Muscle of leg (tissue), 11 donors: ENCODE measurements around the gene ADCY5. TPM values are rescaled to one million over a fixed set of nuclear protein-coding genes. Genes with fewer than 3 reads are reported as not detected.

Experiments used
- DNase-seq: peaks from one replicate; pipeline ENCODE4 v3.0.0; 2013
- H3K27ac ChIP-seq: one replicate; pipeline ENCODE4 v1.5.1; 2013; ENCODE audit warnings: mild to moderate bottlenecking, low read length, control low read depth
- H3K27me3 ChIP-seq: one replicate; pipeline ENCODE4 v1.6.1; 2013; ENCODE audit warnings: low read length; ENCODE audit not compliant: control insufficient read depth, insufficient read depth
- H3K36me3 ChIP-seq: one replicate; pipeline ENCODE4 v1.6.1; 2013; ENCODE audit warnings: low read length; ENCODE audit not compliant: control insufficient read depth, insufficient read depth
- H3K4me1 ChIP-seq: one replicate; pipeline ENCODE4 v1.6.1; 2013; ENCODE audit warnings: low read length; ENCODE audit not compliant: control insufficient read depth, insufficient read depth
- H3K4me3 ChIP-seq: one replicate; pipeline ENCODE4 v1.5.1; 2013; ENCODE audit warnings: low read length, control low read depth
- H3K9me3 ChIP-seq: replicated peaks from 2 replicates; pipeline ENCODE4 v1.6.1; 2013; ENCODE audit warnings: low read depth, low read length; ENCODE audit not compliant: control insufficient read depth
- WGBS: methylation state at CpG from one replicate; pipeline ENCODE4 v1.1.5; 2013; ENCODE audit warnings: missing lambda C conversion rate; ENCODE audit not compliant: insufficient coverage; 5-methylcytosine and 5-hydroxymethylcytosine counted together
- polyA plus RNA-seq, 8 donors: library from polyadenylated mRNA; unstranded; fragments of 120-200 nt; gene quantifications; one replicate each; pipeline versions ENCODE4 v1.2.1 to v1.2.3, GENCODE V29; 2013; ENCODE audit warnings: inconsistent platforms in 1 of 8, low replicate concordance in 1 of 8; ENCODE audit not compliant: insufficient read length in 8 of 8, insufficient read depth in 1 of 8
- total RNA-seq: library from RNA; stranded (reverse); fragments of 120-200 nt; gene quantifications from one replicate; pipeline ENCODE4 v1.2.4, GENCODE V29; 2013

The ADCY5 gene
- total and polyA plus RNA-seq, 9 donors, result 1.8 to 6.1 (median 4.4) TPM

- no peak for DNase-seq
- Histone ChIP-seq H3K4me3 (no peak overlapping the region), H3K27ac (no peak overlapping the region), H3K9me3 (no peaks in the 10 kb centered on the region), H3K36me3 (no peaks in the 10 kb centered on the region), H3K27me3 (peaks cover 20% of the 10 kb centered on the region), H3K4me1 (no peaks in the 10 kb centered on the region)
- 89% methylated on average over 3 of the region's 3 CpGs for WGBS
Observed at GRCh38 chr3:123318374-123318773, 130.5 kb downstream of the ADCY5 start.

DNA sequence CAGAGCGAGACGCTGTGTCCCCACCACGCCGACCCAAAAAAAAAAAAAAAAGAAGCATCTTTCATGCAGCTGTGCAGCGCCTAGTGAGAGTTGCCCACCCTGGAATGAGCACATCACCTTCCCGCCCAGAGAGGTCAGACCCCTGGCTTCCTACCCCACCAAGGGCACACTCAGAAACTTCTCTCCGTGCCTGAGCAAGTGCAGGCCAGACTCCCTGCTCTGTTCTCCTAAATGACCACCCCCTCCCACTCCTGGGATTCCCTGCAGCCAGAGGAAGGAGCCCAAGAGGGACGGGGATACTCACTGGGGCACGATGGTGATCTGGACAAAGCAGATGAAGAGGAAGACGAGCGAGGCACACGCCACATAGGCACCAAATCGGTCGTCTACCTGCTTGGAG is 131.2 kb downstream of the ADCY5 start:
- H3K27ac ChIP-seq, result no peak overlapping the region
- no peaks in the 10 kb centered on the region for H3K9me3 ChIP-seq
- H3K27me3 ChIP-seq, result peaks cover 20% of the 10 kb centered on the region
- DNase-seq, result no peak
- H3K4me1 ChIP-seq, result no peaks in the 10 kb centered on the region
- H3K36me3 ChIP-seq, result no peaks in the 10 kb centered on the region
- WGBS, result 93% methylated on average over 14 of the region's 14 CpGs
- no peak overlapping the region for H3K4me3 ChIP-seq

DNA sequence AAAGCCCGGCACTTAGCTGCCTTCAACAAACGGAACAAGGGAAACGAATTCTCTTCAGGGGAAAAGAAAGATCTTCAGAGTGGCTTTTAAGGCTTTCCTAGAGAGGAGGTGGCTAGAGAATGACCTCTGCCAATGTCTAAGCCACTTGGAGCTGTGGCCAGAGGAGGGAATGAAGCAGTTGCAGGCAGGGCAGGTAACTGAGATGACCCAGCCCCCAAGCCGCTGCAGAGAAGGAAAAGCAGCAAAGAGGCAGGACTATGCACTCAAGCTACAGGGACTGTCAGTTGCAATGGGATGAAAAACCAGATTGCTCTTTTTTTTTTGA is 133.7 kb downstream of the ADCY5 start:
- no peaks in the 10 kb centered on the region for H3K4me1 ChIP-seq
- H3K27ac ChIP-seq, result no peak overlapping the region
- peaks cover 14% of the 10 kb centered on the region for H3K27me3 ChIP-seq
- WGBS, result 28% methylated on average over 3 of the region's 4 CpGs
- H3K9me3 ChIP-seq, result no peaks in the 10 kb centered on the region
- no peaks in the 10 kb centered on the region for H3K36me3 ChIP-seq
- no peak overlapping the region for H3K4me3 ChIP-seq
- DNase-seq, result no peak

DNA sequence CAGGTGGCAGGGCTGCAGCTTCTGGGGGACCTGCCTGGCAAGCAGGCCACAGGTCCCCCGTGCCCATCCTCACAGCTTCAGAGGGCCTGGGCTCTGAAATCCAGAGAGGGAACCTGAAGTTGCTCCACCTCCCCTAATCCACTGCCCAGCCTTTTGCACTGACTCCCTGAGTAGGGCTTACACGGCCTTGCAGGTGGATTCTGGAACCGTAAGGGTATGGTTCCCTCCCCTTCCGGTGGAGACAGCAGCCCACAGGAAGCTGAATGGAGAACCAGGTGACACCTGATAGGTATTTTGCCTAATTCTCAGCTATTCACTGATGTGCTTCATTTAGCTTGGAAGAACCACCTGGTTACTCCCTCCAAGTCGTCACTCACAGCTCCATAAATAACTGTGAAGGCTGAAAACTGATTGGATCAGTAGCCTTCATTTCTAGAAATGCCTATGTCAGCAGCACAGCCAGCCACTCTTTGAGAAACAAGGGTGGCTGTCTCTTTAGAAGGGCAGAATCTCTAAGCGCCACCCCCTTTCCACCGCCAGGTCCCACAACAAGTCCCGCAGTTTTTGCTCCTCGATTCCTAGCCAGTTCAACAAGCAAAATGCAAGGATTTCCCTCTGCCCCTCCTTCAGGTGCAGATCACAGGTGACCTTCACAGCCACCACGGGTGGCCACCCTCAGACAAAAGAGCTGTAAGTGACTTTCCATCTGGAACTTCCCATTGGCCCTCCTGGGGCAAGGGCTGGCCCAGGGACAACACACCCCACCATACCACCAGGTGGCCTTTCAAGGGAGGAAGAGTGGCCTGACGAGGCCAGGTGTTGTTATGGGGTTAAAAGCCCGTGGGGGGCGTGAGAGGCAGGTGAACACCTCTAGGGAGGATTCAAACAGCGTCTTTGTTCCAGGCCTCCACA is 134.3 kb downstream of the ADCY5 start:
- Histone ChIP-seq H3K9me3 (no peaks in the 10 kb centered on the region), H3K4me3 (no peak overlapping the region), H3K27me3 (peaks cover 13% of the 10 kb centered on the region), H3K4me1 (no peaks in the 10 kb centered on the region), H3K27ac (no peak overlapping the region), H3K36me3 (no peaks in the 10 kb centered on the region)
- 37% methylated on average over 11 of the region's 14 CpGs for WGBS
- no peak for DNase-seq

GRCh38 chr3:123313889-123314288 is 135.0 kb downstream of the ADCY5 start:
- no peaks in the 10 kb centered on the region for H3K36me3 ChIP-seq
- no peak overlapping the region for H3K4me3 ChIP-seq
- H3K27ac ChIP-seq, result no peak overlapping the region
- 66% methylated on average over 2 of the region's 5 CpGs for WGBS
- no peaks in the 10 kb centered on the region for H3K9me3 ChIP-seq
- H3K4me1 ChIP-seq, result no peaks in the 10 kb centered on the region
- H3K27me3 ChIP-seq, result peaks cover 13% of the 10 kb centered on the region
- DNase-seq, result no peak

DNA sequence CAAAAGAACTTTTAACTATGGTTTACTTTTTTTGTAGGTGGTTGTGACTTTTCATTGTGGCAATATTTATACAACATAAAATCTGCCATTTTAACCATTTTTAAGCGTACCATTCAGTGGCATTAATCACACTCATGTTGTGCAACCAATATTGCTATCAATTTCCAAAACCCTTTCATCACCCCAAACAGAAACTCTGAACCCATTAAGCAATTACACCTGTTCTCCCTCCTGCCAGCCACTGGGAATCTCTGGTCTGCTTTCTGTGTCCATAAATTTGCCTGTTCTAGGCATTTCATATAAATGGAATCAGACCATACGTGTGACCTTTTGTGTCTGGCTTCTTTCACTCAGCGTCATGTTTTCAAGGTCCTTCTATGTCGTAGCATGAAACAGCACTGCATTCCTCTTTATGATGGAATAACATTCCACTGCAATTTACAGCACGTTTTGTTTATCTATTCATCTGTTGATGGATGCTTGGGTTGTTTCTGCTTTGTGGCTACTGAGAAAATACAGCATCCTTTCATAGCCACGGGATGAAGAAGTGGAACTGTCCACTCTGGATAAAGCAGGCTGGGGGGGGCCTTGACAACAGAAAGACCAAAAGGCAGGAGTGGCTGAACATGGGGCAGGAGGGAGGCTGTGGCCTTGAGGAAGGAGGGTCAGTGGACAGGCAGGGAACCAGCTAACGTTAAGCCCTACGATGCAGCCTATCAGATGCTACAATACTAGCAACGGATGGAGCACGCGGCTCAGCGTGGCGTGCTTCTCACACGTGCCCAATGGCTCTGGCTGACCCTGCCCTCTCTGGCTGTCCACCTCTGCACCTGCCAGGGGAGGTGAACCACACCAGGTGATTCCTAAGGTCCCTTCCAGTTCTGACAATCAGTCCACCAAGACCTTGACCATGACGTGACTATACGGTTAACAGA is 136.3 kb downstream of the ADCY5 start:
- Histone ChIP-seq H3K4me3 (no peak overlapping the region), H3K36me3 (no peaks in the 10 kb centered on the region), H3K9me3 (no peaks in the 10 kb centered on the region), H3K27ac (no peak overlapping the region), H3K4me1 (no peaks in the 10 kb centered on the region), H3K27me3 (peaks cover 13% of the 10 kb centered on the region)
- no peak for DNase-seq
- 87% methylated on average over 11 of the region's 16 CpGs for WGBS

- DNase-seq, result no peak
- Histone ChIP-seq H3K9me3 (no peaks in the 10 kb centered on the region), H3K27ac (no peak overlapping the region), H3K4me1 (no peaks in the 10 kb centered on the region), H3K27me3 (peaks cover 13% of the 10 kb centered on the region), H3K36me3 (no peaks in the 10 kb centered on the region), H3K4me3 (no peak overlapping the region)
- WGBS, result 52% methylated on average over 7 of the region's 9 CpGs
Observed at GRCh38 chr3:123311201-123311600, 137.7 kb downstream of the ADCY5 start.

GRCh38 chr3:123310741-123311140 is 138.1 kb downstream of the ADCY5 start:
- Histone ChIP-seq H3K4me1 (no peaks in the 10 kb centered on the region), H3K9me3 (no peaks in the 10 kb centered on the region), H3K27me3 (peaks cover 11% of the 10 kb centered on the region), H3K4me3 (no peak overlapping the region), H3K27ac (no peak overlapping the region), H3K36me3 (no peaks in the 10 kb centered on the region)
- DNase-seq, result no peak
- WGBS, result 70% methylated on average over 2 of the region's 6 CpGs

DNA sequence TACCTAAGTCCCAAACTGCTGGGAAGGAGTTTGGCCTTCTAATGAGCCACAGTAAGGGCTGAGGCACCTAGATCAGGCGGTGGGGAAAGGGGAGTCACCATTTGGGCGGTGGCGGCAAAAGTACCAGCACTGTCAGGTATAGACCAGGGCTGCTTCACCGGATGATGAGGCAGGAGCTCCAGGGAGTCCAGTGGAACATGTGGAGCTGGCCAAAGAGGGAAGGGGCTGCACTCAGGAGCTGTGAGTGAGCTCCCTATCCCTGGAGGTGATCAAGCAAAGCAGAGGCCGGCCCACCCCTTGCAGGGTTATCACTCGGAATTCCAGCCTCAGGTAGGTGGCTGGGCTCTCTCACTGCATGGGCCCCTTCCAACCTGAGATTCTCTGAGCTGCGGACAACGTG is 138.7 kb downstream of the ADCY5 start:
- no peaks in the 10 kb centered on the region for H3K9me3 ChIP-seq
- no peaks in the 10 kb centered on the region for H3K36me3 ChIP-seq
- 86% methylated on average over 8 of the region's 8 CpGs for WGBS
- H3K27ac ChIP-seq, result no peak overlapping the region
- H3K4me1 ChIP-seq, result no peaks in the 10 kb centered on the region
- no peak overlapping the region for H3K4me3 ChIP-seq
- peaks cover 8% of the 10 kb centered on the region for H3K27me3 ChIP-seq
- DNase-seq, result no peak

GRCh38 chr3:123307064-123307463 is 141.8 kb downstream of the ADCY5 start:
- H3K27me3 ChIP-seq, result no peaks in the 10 kb centered on the region
- no peak overlapping the region for H3K4me3 ChIP-seq
- no peaks in the 10 kb centered on the region for H3K9me3 ChIP-seq
- no peaks in the 10 kb centered on the region for H3K36me3 ChIP-seq
- DNase-seq, result no peak
- H3K27ac ChIP-seq, result no peak overlapping the region
- H3K4me1 ChIP-seq, result no peaks in the 10 kb centered on the region
- WGBS, result no CpG with 5 or more reads among the region's 5 CpGs
